ENCODE measurements around the gene ZDHHC9.
A peak's percentile ranks its signal among the peaks of the same experiment; 100 is the strongest.

ZDHHC9 gene

GRCh38 chrX:129825746-129826505 is 17.8 kb downstream of the ZDHHC9 start:
- Histone ChIP-seq H3K27me3 (ENCODE audit: low read length) (no peaks in the 10 kb centered on the region), H3K9me3 (ENCODE audit: insufficient read depth, low read length) (no peaks in the 10 kb centered on the region), H3K36me3 (ENCODE audit: low read length) (peaks cover 3% of the 10 kb centered on the region; the same call in 1 of the 2 replicates), H3K9ac (ENCODE audit: low read length) (no peak overlapping the region; the same call in 1 of the 2 replicates), H3K4me2 (ENCODE audit: low read depth, low read length, poor library complexity, severe bottlenecking) (peak overlapping the region; percentile 15), H2AFZ (ENCODE audit: low read depth, low read length, severe bottlenecking) (no peak overlapping the region), H3K9me2 (replicated peaks; ENCODE audit: insufficient read depth, low read length) (no peaks in the 10 kb centered on the region), H3K4me3 (ENCODE audit: insufficient read depth, low read length, poor library complexity, severe bottlenecking) (no peak overlapping the region), H3F3A (ENCODE audit: insufficient read depth) (0 out of 2 replicates have a peak, but pooled peaks cover 5% of the 10 kb centered on the region), H3K27ac (ENCODE audit: low read depth, low read length) (no peak overlapping the region), H3K79me2 (ENCODE audit: insufficient read depth, low read length) (no peaks in the 10 kb centered on the region), H4K20me1 (ENCODE audit: low read depth, low read length) (no peaks in the 10 kb centered on the region)
- TF ChIP-seq CTCF (IDR thresholded peaks at IDR 0.05; ENCODE audit: insufficient read depth, low read length, poor library complexity, severe bottlenecking), result no peak
- no peak for TF ChIP-seq EZH2phosphoT487 (conservative IDR thresholded peaks at IDR 0.05; ENCODE audit: low read length)

DNA sequence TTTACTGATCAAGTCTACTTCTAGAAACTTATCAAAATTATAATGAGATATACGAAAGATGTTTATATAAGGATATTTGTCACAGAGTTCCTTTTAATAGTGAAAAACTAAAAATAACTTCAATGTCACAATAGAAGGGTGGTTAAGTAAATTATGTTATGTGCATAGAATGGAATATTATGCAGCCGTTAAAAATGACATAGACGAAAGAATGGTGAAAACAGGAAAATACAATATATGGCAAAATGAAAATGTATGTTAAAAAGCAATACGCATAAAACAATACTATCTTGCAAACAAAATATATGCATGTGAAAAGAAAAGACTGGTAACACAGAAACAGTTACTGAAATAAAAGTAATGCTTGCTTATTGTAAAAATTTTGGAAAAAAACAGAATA is 19.1 kb downstream of the ZDHHC9 start:
- Histone ChIP-seq H3K9ac (ENCODE audit: low read length) (no peak overlapping the region), H2AFZ (ENCODE audit: low read depth, low read length, severe bottlenecking) (no peak overlapping the region), H3K27ac (ENCODE audit: low read depth, low read length) (no peak overlapping the region), H3F3A (ENCODE audit: insufficient read depth) (0 out of 2 replicates have a peak, but pooled peaks cover 5% of the 10 kb centered on the region), H3K9me3 (ENCODE audit: insufficient read depth, low read length) (no peaks in the 10 kb centered on the region), H3K79me2 (ENCODE audit: insufficient read depth, low read length) (no peaks in the 10 kb centered on the region), H4K20me1 (ENCODE audit: low read depth, low read length) (no peaks in the 10 kb centered on the region), H3K9me2 (replicated peaks; ENCODE audit: insufficient read depth, low read length) (no peaks in the 10 kb centered on the region), H3K36me3 (ENCODE audit: low read length) (peaks cover 3% of the 10 kb centered on the region; the same call in 1 of the 2 replicates), H3K4me2 (ENCODE audit: low read depth, low read length, poor library complexity, severe bottlenecking) (no peak overlapping the region), H3K4me3 (ENCODE audit: insufficient read depth, low read length, poor library complexity, severe bottlenecking) (no peak overlapping the region), H3K27me3 (ENCODE audit: low read length) (no peaks in the 10 kb centered on the region)
- TF ChIP-seq CTCF (IDR thresholded peaks at IDR 0.05; ENCODE audit: insufficient read depth, low read length, poor library complexity, severe bottlenecking) (no peak), EZH2phosphoT487 (conservative IDR thresholded peaks at IDR 0.05; ENCODE audit: low read length) (no peak)

DNA sequence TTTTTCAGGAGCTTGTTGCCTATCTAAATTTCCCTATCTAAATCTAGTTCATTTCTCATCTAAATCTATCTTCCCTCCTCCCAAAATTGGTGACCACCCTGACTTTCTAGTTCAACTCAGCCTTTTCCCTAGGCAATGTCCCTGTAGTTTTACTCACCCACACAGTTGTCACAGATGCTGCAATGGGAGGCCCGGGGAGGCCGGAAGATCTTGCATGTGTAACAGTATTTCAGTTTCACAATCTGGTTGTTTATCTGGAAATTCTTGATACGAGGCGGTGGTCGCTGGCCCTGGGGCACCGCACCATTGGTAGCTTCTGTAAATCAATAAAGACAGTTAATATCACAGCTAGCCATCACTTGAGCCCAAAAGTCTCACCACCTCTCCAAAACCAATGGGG is 20.2 kb downstream of the ZDHHC9 start:
- H3K27ac ChIP-seq (ENCODE audit: low read depth, low read length), result no peak overlapping the region
- no peaks in the 10 kb centered on the region for H3K9me3 ChIP-seq (ENCODE audit: insufficient read depth, low read length)
- TF ChIP-seq EZH2phosphoT487 (conservative IDR thresholded peaks at IDR 0.05; ENCODE audit: low read length), result no peak
- no peak for TF ChIP-seq CTCF (IDR thresholded peaks at IDR 0.05; ENCODE audit: insufficient read depth, low read length, poor library complexity, severe bottlenecking)
- H3K4me3 ChIP-seq (ENCODE audit: insufficient read depth, low read length, poor library complexity, severe bottlenecking), result no peak overlapping the region
- 0 out of 2 replicates have a peak, but pooled peaks cover 5% of the 10 kb centered on the region for H3F3A ChIP-seq (ENCODE audit: insufficient read depth)
- no peaks in the 10 kb centered on the region for H3K27me3 ChIP-seq (ENCODE audit: low read length)
- H4K20me1 ChIP-seq (ENCODE audit: low read depth, low read length), result no peaks in the 10 kb centered on the region
- H3K9me2 ChIP-seq (replicated peaks; ENCODE audit: insufficient read depth, low read length), result no peaks in the 10 kb centered on the region
- no peak overlapping the region for H3K9ac ChIP-seq (ENCODE audit: low read length)
- no peaks in the 10 kb centered on the region for H3K79me2 ChIP-seq (ENCODE audit: insufficient read depth, low read length)
- no peak overlapping the region for H2AFZ ChIP-seq (ENCODE audit: low read depth, low read length, severe bottlenecking)
- H3K4me2 ChIP-seq (ENCODE audit: low read depth, low read length, poor library complexity, severe bottlenecking), result no peak overlapping the region
- peaks cover 3% of the 10 kb centered on the region; the same call in 1 of the 2 replicates for H3K36me3 ChIP-seq (ENCODE audit: low read length)
